ENCODE data around the gene EIF3F. TPM values are rescaled to one million over a fixed set of nuclear protein-coding genes. Genes with fewer than 3 reads are reported as not detected.

Gene EIF3F
- total and polyA plus RNA-seq, 2 donors (not counting 1 experiment from before 2014, with no cell fraction given), result 330 to 584 TPM

DNA sequence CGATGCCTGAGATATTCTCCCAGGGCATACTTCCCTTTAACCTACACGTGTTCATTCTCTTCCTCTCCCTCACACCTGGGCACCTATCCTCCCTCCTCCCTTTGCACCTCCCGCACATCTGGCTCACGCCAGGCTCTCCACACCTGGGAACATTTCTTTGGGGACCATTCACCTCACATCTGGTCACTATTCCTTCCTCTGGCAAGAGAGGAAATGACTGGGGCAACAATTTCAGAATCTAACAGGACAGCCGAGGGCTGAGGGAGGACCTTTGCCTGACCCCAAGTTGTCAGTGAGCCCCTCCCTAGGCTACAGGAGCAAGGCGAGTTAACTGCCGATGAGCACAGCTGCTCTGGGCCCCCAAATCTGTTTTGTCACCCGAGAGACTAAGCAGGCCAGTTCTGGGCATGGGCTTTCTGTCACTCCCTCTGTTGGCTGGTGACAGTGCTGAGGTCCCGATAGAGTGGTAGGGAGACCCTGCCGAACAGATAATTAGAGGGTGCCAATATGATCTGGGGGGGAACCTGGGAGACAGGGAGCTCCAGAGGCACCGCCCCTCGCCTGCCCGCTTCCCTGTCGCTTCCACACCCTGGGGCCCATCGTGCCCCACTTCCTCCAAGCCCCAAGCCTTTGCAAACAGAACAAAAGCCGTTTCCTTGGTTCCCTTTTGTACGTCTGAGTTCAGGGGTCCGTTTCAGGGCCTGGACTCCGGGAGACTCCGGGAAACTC is 45.6 kb downstream of the EIF3F start:
- Mint-ChIP-seq H3K4me1 (peaks cover 6% of the 10 kb centered on the region), H3K9me3 (ENCODE audit: insufficient read depth) (no peaks in the 10 kb centered on the region), H3K27ac (no peak overlapping the region), H3K27me3 (peaks cover 40% of the 10 kb centered on the region), H3K4me3 (no peak overlapping the region)
- intact Hi-C loops (cut with micrococcal nuclease), result loop anchor here (1.0 to 2.0 kb wide), 2 partner anchors 67 to 176 kb away; no protein-coding TSS in a partner anchor
- ATAC-seq (ENCODE audit: low read depth), result no peak
- H3K4me2 ChIP-seq (replicated peaks; ENCODE audit: low read depth, low read length, poor library complexity, severe bottlenecking), result peak overlapping the region; percentile 39
- ChIA-PET CTCF (interaction anchor here (0.9 to 3.6 kb wide), 20 partner anchors 9 to 536 kb away, joined by 3 to 85 read pairs (median 4); no protein-coding TSS in a partner anchor), POLR2A (no interaction called here)
- no peak overlapping the region for H3K4me3 ChIP-seq (ENCODE audit: control extremely low read depth in 1 of 5, extremely low read depth in 1 of 5, insufficient read depth in 1 of 5, low read depth in 2 of 5, low read length in 4 of 5)
- H2AFZ ChIP-seq (ENCODE audit: insufficient read depth, low read depth, low read length, poor library complexity, severe bottlenecking), result no peak overlapping the region
- H3K36me3 ChIP-seq (replicated peaks in 1 of 2; ENCODE audit: control extremely low read depth in 1 of 2, control insufficient read depth in 1 of 2, extremely low read depth in 1 of 2, insufficient read depth in 2 of 2, low read length in 1 of 2), result no peaks in the 10 kb centered on the region
- H4K20me1 ChIP-seq (ENCODE audit: control insufficient read depth, insufficient read depth, low read length, poor library complexity, severe bottlenecking), result no peaks in the 10 kb centered on the region
- H3K9ac ChIP-seq (ENCODE audit: low read length), result no peak overlapping the region
- H3K79me2 ChIP-seq (ENCODE audit: control insufficient read depth, insufficient read depth, low read length), result no peaks in the 10 kb centered on the region
- H3K9me3 ChIP-seq (ENCODE audit: control extremely low read depth in 1 of 3, control insufficient read depth in 2 of 3, insufficient read depth in 1 of 3, low read length in 2 of 3), result no peaks in the 10 kb centered on the region
- peaks cover 0 to 31% (median 9%) of the 10 kb centered on the region in 4 experiments for H3K27me3 ChIP-seq (replicated peaks in 1 of 4; ENCODE audit: control extremely low read depth in 1 of 4, control insufficient read depth in 3 of 4, insufficient read depth in 4 of 4, low read length in 3 of 4)
- H3K4me1 ChIP-seq (ENCODE audit: control insufficient read depth in 2 of 2, insufficient read depth in 2 of 2, low read length in 2 of 2), result peaks cover 0 to 8% of the 10 kb centered on the region in 2 donors
- WGBS (ENCODE audit: insufficient coverage), result 37% methylated on average over 20 of the region's 20 CpGs
- DNase-seq, result no peak
- H3K27ac ChIP-seq (ENCODE audit: low read length in 2 of 2), result no peak overlapping the region
- no peak for TF ChIP-seq EZH2 (IDR thresholded peaks at IDR 0.05; ENCODE audit: borderline replicate concordance, insufficient read depth, low read depth, low read length, poor library complexity, severe bottlenecking)
- TF ChIP-seq, protein P1, sequence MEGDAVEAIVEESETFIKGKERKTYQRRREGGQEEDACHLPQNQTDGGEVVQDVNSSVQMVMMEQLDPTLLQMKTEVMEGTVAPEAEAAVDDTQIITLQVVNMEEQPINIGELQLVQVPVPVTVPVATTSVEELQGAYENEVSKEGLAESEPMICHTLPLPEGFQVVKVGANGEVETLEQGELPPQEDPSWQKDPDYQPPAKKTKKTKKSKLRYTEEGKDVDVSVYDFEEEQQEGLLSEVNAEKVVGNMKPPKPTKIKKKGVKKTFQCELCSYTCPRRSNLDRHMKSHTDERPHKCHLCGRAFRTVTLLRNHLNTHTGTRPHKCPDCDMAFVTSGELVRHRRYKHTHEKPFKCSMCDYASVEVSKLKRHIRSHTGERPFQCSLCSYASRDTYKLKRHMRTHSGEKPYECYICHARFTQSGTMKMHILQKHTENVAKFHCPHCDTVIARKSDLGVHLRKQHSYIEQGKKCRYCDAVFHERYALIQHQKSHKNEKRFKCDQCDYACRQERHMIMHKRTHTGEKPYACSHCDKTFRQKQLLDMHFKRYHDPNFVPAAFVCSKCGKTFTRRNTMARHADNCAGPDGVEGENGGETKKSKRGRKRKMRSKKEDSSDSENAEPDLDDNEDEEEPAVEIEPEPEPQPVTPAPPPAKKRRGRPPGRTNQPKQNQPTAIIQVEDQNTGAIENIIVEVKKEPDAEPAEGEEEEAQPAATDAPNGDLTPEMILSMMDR (IDR thresholded peaks at IDR 0.05), result no peak

Data from B cell (primary cell).